GM12891 (cell line): Measurements from ENCODE around the gene WDR90.
"Not testable (repeated sequence)": the region's sequence is repeated elsewhere in the genome, so short reads cannot be mapped to it uniquely, and the experiment has no call there.

ENCODE experiments used
- DNase-seq: peaks from one replicate; pipeline ENCODE4 v3.0.0; 2011; ENCODE audit warnings: low spot score; ENCODE audit not compliant: insufficient read length
- FAIRE-seq: peaks from 2 replicates; lab custom pipeline; 2011; peaks lifted over from hg19 to GRCh38; lab: Jason Lieb, UNC
- PAX5 ChIP-seq: IDR thresholded peaks from 2 replicates; pipeline ENCODE4 v1.6.1; 2011; ENCODE audit warnings: low read length, moderate library complexity, mild to moderate bottlenecking; ENCODE audit not compliant: insufficient read depth, severe bottlenecking
- POLR2A ChIP-seq: IDR thresholded peaks from 2 replicates; pipeline ENCODE4 v1.6.1; 2011; ENCODE audit warnings: low read depth, low read length, control low read depth
- POLR2AphosphoS5 ChIP-seq: IDR thresholded peaks from 2 replicates; pipeline ENCODE4 v1.6.1; 2011; ENCODE audit warnings: low read depth, low read length, control low read depth
- POU2F2 ChIP-seq: IDR thresholded peaks from 2 replicates; pipeline ENCODE4 v1.6.1; 2011; ENCODE audit warnings: low read depth, mild to moderate bottlenecking, control low read depth, low read length, moderate library complexity
- SPI1 ChIP-seq: IDR thresholded peaks from 2 replicates; pipeline ENCODE4 v1.6.1; 2011; ENCODE audit warnings: low read depth, low read length, control low read depth
- TAF1 ChIP-seq: IDR thresholded peaks from 2 replicates; pipeline ENCODE4 v1.6.1; 2011; ENCODE audit warnings: low read depth, low read length, control low read depth

The WDR90 gene

GRCh38 chr16:710500-711075 lies 61.4 kb downstream of the WDR90 start:
- DNase-seq = no peak
- no peak for FAIRE-seq
- TF ChIP-seq TAF1 (no peak), SPI1 (no peak)

GRCh38 chr16:711084-711483 lies 61.9 kb downstream of the WDR90 start:
- no peak for DNase-seq
- TF ChIP-seq PAX5 (no peak), TAF1 (no peak), POU2F2 (no peak), SPI1 (no peak), POLR2A (no peak), POLR2AphosphoS5 (no peak)
- no peak for FAIRE-seq

DNA sequence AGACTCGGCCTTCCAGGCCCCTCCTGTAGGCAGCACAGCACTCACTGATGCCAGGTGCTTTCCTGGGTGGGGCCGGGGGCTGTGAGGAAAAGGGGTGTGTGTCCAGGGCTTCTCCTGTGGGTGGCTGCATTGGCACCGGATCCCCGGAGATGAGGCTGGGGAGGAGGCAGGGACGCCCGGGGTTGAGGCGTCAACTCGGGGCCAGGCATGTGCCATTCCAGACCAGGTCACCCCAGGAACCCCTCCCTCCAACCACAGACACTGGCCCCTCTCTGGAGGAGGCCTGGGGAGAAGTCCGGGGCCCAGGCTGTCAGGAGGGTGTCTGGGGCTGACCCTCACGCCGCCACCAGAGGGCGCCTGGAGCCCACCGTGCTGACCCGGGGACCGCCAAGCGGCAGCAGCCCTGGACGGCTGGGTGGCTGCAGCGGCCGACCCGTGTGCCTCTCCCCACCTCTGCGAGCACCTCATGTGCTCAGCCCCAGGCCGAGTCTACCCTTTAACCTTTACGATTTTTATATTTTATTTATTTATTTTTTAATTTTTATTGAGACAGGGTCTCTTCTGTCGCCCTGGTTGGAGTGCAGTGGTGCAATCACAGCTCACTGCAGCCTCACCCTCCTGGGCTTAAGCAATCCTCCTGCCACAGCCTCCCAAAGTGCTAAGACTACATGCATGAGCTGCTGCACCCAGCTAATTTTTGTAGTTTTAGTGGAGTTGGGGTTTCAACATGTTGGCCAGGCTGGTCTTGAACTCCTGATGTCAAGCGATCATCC lies 62.6 kb downstream of the WDR90 start:
- peak; percentile 87 for FAIRE-seq
- TF ChIP-seq SPI1 (no peak), POU2F2 (no peak), POLR2AphosphoS5 (no peak), POLR2A (no peak), TAF1 (no peak), PAX5 (no peak)
- DNase-seq = peak; percentile 95

DNA sequence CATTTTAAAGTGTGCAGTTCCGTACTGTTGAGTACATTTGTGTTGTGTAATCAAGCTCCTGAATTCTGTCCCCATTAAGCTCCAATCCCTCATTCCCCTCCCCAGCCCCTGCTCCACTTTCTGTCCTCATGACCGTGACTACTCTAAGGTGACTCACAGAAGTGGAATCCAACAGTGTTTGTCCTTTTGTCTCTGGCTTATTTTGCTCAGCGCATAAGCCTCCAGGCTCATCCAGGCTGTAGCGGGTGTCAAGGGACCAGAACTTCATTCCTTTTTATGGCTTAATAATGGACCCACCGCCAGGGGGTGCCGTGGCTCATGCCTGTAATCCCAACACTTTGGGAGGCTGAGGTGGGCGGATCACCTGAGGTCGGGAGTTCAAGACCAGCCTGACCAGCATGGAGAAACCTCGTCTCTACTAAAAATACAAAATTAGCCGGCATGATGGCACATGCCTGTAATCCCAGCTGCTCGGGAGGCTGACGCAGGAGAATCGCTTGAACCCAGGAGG lies 63.6 kb downstream of the WDR90 start:
- not testable (repeated sequence) for DNase-seq, FAIRE-seq

GRCh38 chr16:714079-714478 lies 64.9 kb downstream of the WDR90 start:
- TF ChIP-seq PAX5 (no peak), POLR2AphosphoS5 (no peak), TAF1 (no peak), POLR2A (no peak), POU2F2 (no peak), SPI1 (no peak)
- DNase-seq (no peak), FAIRE-seq (no peak)

- TF ChIP-seq POU2F2 (no peak), POLR2A (no peak), PAX5 (no peak), POLR2AphosphoS5 (no peak), TAF1 (no peak), SPI1 (no peak)
- DNase-seq (peak; percentile 96), FAIRE-seq (peak; percentile 94)
These were observed 65.7 kb downstream of the WDR90 start, which contains the start of gene METRN for GRCh38 chr16:714558-715476. METRN (plus strand) TSS chr16:715118; CDS start chr16:715290, 172 bp downstream.

DNA sequence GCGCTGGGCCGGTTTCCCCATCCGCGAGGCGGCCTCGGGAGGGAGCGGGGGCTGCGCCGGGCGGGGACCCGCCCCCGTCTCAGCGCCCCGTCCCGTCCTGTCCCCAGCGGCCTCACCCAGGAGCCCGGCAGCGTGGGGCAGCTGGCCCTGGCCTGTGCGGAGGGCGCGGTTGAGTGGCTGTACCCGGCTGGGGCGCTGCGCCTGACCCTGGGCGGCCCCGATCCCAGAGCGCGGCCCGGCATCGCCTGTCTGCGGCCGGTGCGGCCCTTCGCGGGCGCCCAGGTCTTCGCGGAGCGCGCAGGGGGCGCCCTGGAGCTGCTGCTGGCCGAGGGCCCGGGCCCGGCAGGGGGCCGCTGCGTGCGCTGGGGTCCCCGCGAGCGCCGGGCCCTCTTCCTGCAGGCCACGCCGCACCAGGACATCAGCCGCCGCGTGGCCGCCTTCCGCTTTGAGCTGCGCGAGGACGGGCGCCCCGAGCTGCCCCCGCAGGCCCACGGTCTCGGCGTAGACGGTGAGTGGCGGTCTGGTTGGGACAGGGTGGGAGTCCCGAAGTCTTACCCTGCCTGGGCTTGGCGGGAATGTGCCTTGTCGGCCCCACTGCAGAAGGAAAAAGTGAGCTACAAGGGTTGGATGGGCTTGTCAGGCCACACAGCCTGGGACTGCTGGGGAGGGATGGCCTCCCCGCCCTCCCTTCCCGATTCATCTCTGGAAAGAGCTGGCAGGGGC lies 66.5 kb downstream of the WDR90 start:
- TF ChIP-seq POLR2A (no peak), POLR2AphosphoS5 (no peak), PAX5 (no peak), SPI1 (no peak), TAF1 (no peak), POU2F2 (no peak)
- FAIRE-seq (no peak), DNase-seq (no peak)

DNA sequence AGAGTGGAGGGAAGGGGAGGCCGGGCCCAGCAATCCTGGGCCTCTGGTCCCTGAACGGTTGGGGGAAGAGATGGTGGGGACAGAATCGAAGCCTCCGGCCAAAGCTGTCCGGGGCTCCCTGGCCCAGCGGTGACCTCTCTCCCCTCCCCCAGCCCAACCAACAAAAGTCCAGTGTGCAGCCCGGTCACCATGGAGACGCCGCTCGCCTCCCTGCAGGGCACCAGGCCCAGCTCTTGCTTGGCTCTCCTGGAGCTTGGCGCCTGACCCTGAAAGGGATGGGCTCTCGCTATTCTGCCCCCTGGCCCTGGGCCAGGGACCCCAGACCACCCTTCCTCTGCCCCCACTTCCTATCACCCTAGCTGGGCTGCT lies 67.0 kb downstream of the WDR90 start:
- DNase-seq = no peak

GRCh38 chr16:716768-717325 lies 67.7 kb downstream of the WDR90 start:
- no peak for DNase-seq
- FAIRE-seq = no peak
- no peak for TF ChIP-seq POU2F2
- no peak for TF ChIP-seq PAX5
- no peak for TF ChIP-seq POLR2AphosphoS5
- TF ChIP-seq POLR2A = no peak
- no peak for TF ChIP-seq SPI1
- TF ChIP-seq TAF1 = no peak

More for the DNA sequence above, 67.0 kb downstream of the WDR90 start:
- no peak for FAIRE-seq
- TF ChIP-seq TAF1 = no peak
